Left lung (tissue), 10 donors: ENCODE measurements around the gene PDE1A. TPM values are rescaled to one million over a fixed set of nuclear protein-coding genes. Genes with fewer than 3 reads are reported as not detected.

Experiments used
- ATAC-seq: fragments of 200-7000 bp; cut with Tn5 transposase; one replicate; pipeline ENCODE4 v1.9.1; 2020; ENCODE audit warnings: moderate library complexity
- DNase-seq, 4 donors: peaks; one replicate each; pipeline ENCODE4 v3.0.0-alpha.2; 2013 to 2020
- H3K27ac ChIP-seq, 2 donors: fragments of 200-600 bp; sonication (generic) in 1 of 2; one replicate each; pipeline versions ENCODE4 v1.5.0 to v1.8.0; 2020 to 2021
- H3K27me3 ChIP-seq, 2 donors: fragments of 200-600 bp; sonication (generic) in 1 of 2; one replicate each; pipeline versions ENCODE4 v1.5.0 to v1.8.0; 2020 to 2021
- H3K36me3 ChIP-seq, 2 donors: fragments of 200-600 bp; sonication (generic) in 1 of 2; one replicate each; pipeline versions ENCODE4 v1.5.0 to v1.8.0; 2020 to 2021
- H3K4me1 ChIP-seq, 2 donors: fragments of 200-600 bp; one replicate each; pipeline ENCODE4 v1.8.0; 2021
- H3K4me3 ChIP-seq, 2 donors: fragments of 200-600 bp; sonication (generic) in 1 of 2; one replicate each; pipeline versions ENCODE4 v1.5.0 to v1.8.0; 2020 to 2021; ENCODE audit warnings: mild to moderate bottlenecking in 1 of 2
- H3K9me3 ChIP-seq, 2 donors: fragments of 200-600 bp; sonication (generic) in 1 of 2; one replicate each; pipeline versions ENCODE4 v1.5.0 to v1.8.0; 2020 to 2021
- intact Hi-C, 2 donors: fragments of 100-400 bp; cut with DNase I; formaldehyde crosslinking; loops; one replicate each; pipeline versions ENCODE4 v1.11.2 to v1.14.2; 2022
- polyA plus RNA-seq, 6 donors: library from polyadenylated mRNA; unstranded; fragments of 120-200 nt; gene quantifications; one replicate each; pipeline ENCODE4 v1.2.1, GENCODE V29; 2013; ENCODE audit not compliant: insufficient read length in 6 of 6
- total RNA-seq, 2 donors: library from RNA; stranded (reverse); fragmentation: NEBNext Ultra II Directional; extraction: Animal tissue kit (Norgen Biotek cat#: 25700); gene quantifications; one replicate each; pipeline ENCODE4 v1.2.1, GENCODE V29; 2021
- TF ChIP-seq, protein P1 (sequence below), 2 donors: fragments of 200-600 bp; sonication (generic) in 1 of 2; IDR thresholded peaks; one replicate each; pipeline versions ENCODE4 v1.5.0 to v1.8.0; 2021; ENCODE audit warnings: antibody characterized with exemption in 2 of 2
- donor health status: DM: no; HTN: yes; CAD: no.
- donor health status: DM: no; HTN: no; CAD: no.

The PDE1A gene
- total and polyA plus RNA-seq, 8 donors: 4.6 to 16.3 (median 13.2) TPM

- no peak for DNase-seq
- no peaks in the 10 kb centered on the region for H3K27me3 ChIP-seq
- no peaks in the 10 kb centered on the region for H3K36me3 ChIP-seq
- no peaks in the 10 kb centered on the region for H3K9me3 ChIP-seq
- TF ChIP-seq, protein P1, sequence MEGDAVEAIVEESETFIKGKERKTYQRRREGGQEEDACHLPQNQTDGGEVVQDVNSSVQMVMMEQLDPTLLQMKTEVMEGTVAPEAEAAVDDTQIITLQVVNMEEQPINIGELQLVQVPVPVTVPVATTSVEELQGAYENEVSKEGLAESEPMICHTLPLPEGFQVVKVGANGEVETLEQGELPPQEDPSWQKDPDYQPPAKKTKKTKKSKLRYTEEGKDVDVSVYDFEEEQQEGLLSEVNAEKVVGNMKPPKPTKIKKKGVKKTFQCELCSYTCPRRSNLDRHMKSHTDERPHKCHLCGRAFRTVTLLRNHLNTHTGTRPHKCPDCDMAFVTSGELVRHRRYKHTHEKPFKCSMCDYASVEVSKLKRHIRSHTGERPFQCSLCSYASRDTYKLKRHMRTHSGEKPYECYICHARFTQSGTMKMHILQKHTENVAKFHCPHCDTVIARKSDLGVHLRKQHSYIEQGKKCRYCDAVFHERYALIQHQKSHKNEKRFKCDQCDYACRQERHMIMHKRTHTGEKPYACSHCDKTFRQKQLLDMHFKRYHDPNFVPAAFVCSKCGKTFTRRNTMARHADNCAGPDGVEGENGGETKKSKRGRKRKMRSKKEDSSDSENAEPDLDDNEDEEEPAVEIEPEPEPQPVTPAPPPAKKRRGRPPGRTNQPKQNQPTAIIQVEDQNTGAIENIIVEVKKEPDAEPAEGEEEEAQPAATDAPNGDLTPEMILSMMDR (IDR thresholded peaks at IDR 0.05): no peak
- no peaks in the 10 kb centered on the region for H3K4me1 ChIP-seq
- no peak overlapping the region for H3K27ac ChIP-seq
- ATAC-seq: no peak
- H3K4me3 ChIP-seq: no peak overlapping the region
- intact Hi-C loops: no loop called here
Measured at GRCh38 chr2:182230561-182230960, 196.3 kb downstream of the PDE1A start.

DNA sequence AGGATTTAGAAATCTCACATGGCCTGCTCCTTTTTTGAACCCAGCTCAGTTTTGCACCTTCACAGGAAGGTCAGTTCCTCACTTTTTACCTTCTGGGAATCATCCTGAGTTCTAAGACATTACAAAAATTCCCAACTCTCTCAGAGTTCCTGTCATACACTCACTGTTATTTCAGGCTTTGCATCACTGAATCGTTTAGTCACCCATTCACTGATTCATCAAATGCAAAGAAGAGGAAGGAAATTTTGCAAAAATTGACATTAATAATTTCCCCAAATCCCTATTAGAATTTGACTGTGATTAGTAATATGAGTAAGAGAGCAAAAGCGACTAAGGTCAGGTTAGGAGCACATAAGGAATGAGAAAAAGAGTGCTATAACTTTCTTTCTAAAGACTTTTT lies 197.5 kb downstream of the PDE1A start:
- Histone ChIP-seq H3K9me3 (no peaks in the 10 kb centered on the region), H3K4me3 (no peak overlapping the region), H3K36me3 (no peaks in the 10 kb centered on the region), H3K4me1 (no peaks in the 10 kb centered on the region), H3K27ac (no peak overlapping the region), H3K27me3 (no peaks in the 10 kb centered on the region)
- intact Hi-C loops: no loop called here
- ATAC-seq (no peak), DNase-seq (no peak)
- TF ChIP-seq, protein P1 (IDR thresholded peaks at IDR 0.05): no peak

- intact Hi-C loops: no loop called here
- Histone ChIP-seq H3K4me1 (no peaks in the 10 kb centered on the region), H3K4me3 (no peak overlapping the region), H3K36me3 (no peaks in the 10 kb centered on the region), H3K27ac (no peak overlapping the region), H3K9me3 (no peaks in the 10 kb centered on the region), H3K27me3 (no peaks in the 10 kb centered on the region)
- DNase-seq (no peak), ATAC-seq (no peak)
- TF ChIP-seq, protein P1 (IDR thresholded peaks at IDR 0.05): no peak
Measured at GRCh38 chr2:182228741-182229140, 198.1 kb downstream of the PDE1A start.

GRCh38 chr2:182228073-182228473 lies 198.8 kb downstream of the PDE1A start:
- Histone ChIP-seq H3K4me3 (no peak overlapping the region), H3K9me3 (no peaks in the 10 kb centered on the region), H3K27ac (no peak overlapping the region), H3K4me1 (no peaks in the 10 kb centered on the region), H3K36me3 (no peaks in the 10 kb centered on the region), H3K27me3 (no peaks in the 10 kb centered on the region)
- no peak for ATAC-seq
- TF ChIP-seq, protein P1 (IDR thresholded peaks at IDR 0.05): no peak
- intact Hi-C loops: no loop called here
- no peak for DNase-seq

- Histone ChIP-seq H3K27me3 (no peaks in the 10 kb centered on the region), H3K9me3 (no peaks in the 10 kb centered on the region), H3K4me3 (no peak overlapping the region), H3K4me1 (no peaks in the 10 kb centered on the region), H3K36me3 (no peaks in the 10 kb centered on the region), H3K27ac (no peak overlapping the region)
- TF ChIP-seq, protein P1 (IDR thresholded peaks at IDR 0.05): no peak
- no peak for ATAC-seq
- intact Hi-C loops: no loop called here
- DNase-seq: no peak
Measured at GRCh38 chr2:182226807-182227206, 200.0 kb downstream of the PDE1A start.
